Activated CD4-positive, alpha-beta T cell treated with anti-CD3 and anti-CD28 coated beads for 36 hours (primary cell): Measurements from ENCODE around the gene ATP5MC3. TPM values are rescaled to one million over a fixed set of nuclear protein-coding genes. Genes with fewer than 3 reads are reported as not detected.

ENCODE experiments used
- ATAC-seq: fragments of 200-7000 bp; cut with Tn5 transposase; one replicate; pipeline ENCODE4 v1.10.0; 2021; ENCODE audit warnings: mild to moderate bottlenecking, moderate library complexity
- CTCF ChIA-PET: fragments of 350-600 bp; sonication (Branson Sonifier 250); formaldehyde crosslinking; loops from one replicate; lab custom pipeline; 2021; ENCODE audit warnings: antibody characterized with exemption; lab: Charles Lee
- POLR2A ChIA-PET: fragments of 350-600 bp; sonication (Branson Sonifier 250); formaldehyde crosslinking; loops from one replicate; lab custom pipeline; 2021; ENCODE audit warnings: antibody characterized with exemption, inconsistent platforms; lab: Charles Lee
- DNase-seq: peaks from one replicate; pipeline ENCODE4 v3.0.0-alpha.2; 2020
- H3K27ac Mint-ChIP-seq: one replicate; pipeline ENCODE4 v1.8.0; 2021; ENCODE audit warnings: mixed read lengths
- H3K27me3 Mint-ChIP-seq: one replicate; pipeline ENCODE4 v1.8.0; 2021; ENCODE audit warnings: mixed read lengths
- H3K36me3 Mint-ChIP-seq: one replicate; pipeline ENCODE4 v1.8.0; 2021; ENCODE audit warnings: low read depth, mixed read lengths
- H3K4me1 Mint-ChIP-seq: one replicate; pipeline ENCODE4 v1.8.0; 2021; ENCODE audit warnings: mixed read lengths
- H3K4me3 Mint-ChIP-seq: one replicate; pipeline ENCODE4 v1.8.0; 2021; ENCODE audit warnings: mild to moderate bottlenecking, moderate library complexity, mixed read lengths
- H3K9me3 Mint-ChIP-seq: one replicate; pipeline ENCODE4 v1.8.0; 2021; ENCODE audit warnings: low read depth, mixed read lengths
- intact Hi-C, 2 experiments: fragments of 100-400 bp; cut with DNase I in 1 of 2; cut with micrococcal nuclease in 1 of 2; formaldehyde crosslinking; loops; one replicate each; pipeline versions ENCODE4 v1.14.2 to v1.15.1; 2022 to 2024; cut with DNase I, micrococcal nuclease
- total RNA-seq, 2 experiments: library from RNA; stranded (reverse); gene quantifications; one replicate each; pipeline ENCODE4 v1.2.3, GENCODE V29; 2021

Gene ATP5MC3
- total RNA-seq, 2 experiments from 2014 or later = 244 to 386 TPM

GRCh38 chr2:175168564-175168945 is 13.0 kb downstream of the ATP5MC3 start:
- Mint-ChIP-seq H3K9me3 (no peaks in the 10 kb centered on the region), H3K36me3 (peaks cover 11% of the 10 kb centered on the region), H3K27me3 (no peaks in the 10 kb centered on the region), H3K4me3 (peak overlapping the region; percentile 95), H3K4me1 (peaks cover 37% of the 10 kb centered on the region), H3K27ac (peak overlapping the region; percentile 99)
- ChIA-PET CTCF (interaction anchor here (0.6 to 1.0 kb wide), 6 partner anchors 8 to 373 kb away, joined by 3 to 8 read pairs (median 3); no protein-coding TSS in a partner anchor), POLR2A (interaction anchor here (0.7 to 1.2 kb wide), 4 partner anchors 10 to 16 kb away, joined by 3 to 21 read pairs (median 4); no protein-coding TSS in a partner anchor)
- DNase-seq (no peak), ATAC-seq (peak; percentile 32)
- intact Hi-C loops = loop anchor here (1.0 to 5.0 kb wide), 12 partner anchors 13 to 921 kb away; partner anchors contain the start of genes ATP5MC3 (in 2 of the 2), GPR155 (in 2 of the 2), LNPK (in 1 of the 2) and OLA1 (in 1 of the 2)

GRCh38 chr2:175167792-175168563 is 13.5 kb downstream of the ATP5MC3 start, which contains the start of gene ATF2:
TSS of gene ATF2 (minus strand) at chr2:175168203. CDS start at chr2:175136443, 31,760 bp downstream.
- ATAC-seq = peak; percentile 95
- H3K4me1 Mint-ChIP-seq = peaks cover 35% of the 10 kb centered on the region

GRCh38 chr2:175167076-175167791 is 14.3 kb downstream of the ATP5MC3 start:
- Mint-ChIP-seq H3K4me3 (peak overlapping the region; percentile 95), H3K4me1 (peaks cover 37% of the 10 kb centered on the region), H3K36me3 (peaks cover 8% of the 10 kb centered on the region), H3K9me3 (no peaks in the 10 kb centered on the region), H3K27ac (peak overlapping the region; percentile 99), H3K27me3 (no peaks in the 10 kb centered on the region)
- intact Hi-C loops = loop anchor here (5.0 kb wide), 7 partner anchors 390 to 920 kb away; partner anchors contain the start of genes GPR155 (in 1 of the 2), LNPK (in 1 of the 2), OLA1 (in 1 of the 2) and WIPF1 (in 1 of the 2)
- peak; percentile 0 for ATAC-seq
- ChIA-PET CTCF (interaction anchor here (0.6 to 1.9 kb wide), 4 partner anchors 12 to 931 kb away, joined by 3 to 9 read pairs (median 3); no protein-coding TSS in a partner anchor), POLR2A (interaction anchor here (1.0 to 1.2 kb wide), 2 partner anchors 11 to 15 kb away, joined by 3 to 7 read pairs; no protein-coding TSS in a partner anchor)
- DNase-seq = no peak

More at GRCh38 chr2:175167792-175168563, 13.5 kb downstream of the ATP5MC3 start, which contains the start of gene ATF2:
- H3K27me3 Mint-ChIP-seq = no peaks in the 10 kb centered on the region
- no peaks in the 10 kb centered on the region for H3K9me3 Mint-ChIP-seq
- POLR2A ChIA-PET = interaction anchor here (0.7 to 1.2 kb wide), 5 partner anchors 10 to 16 kb away, joined by 3 to 21 read pairs (median 4); no protein-coding TSS in a partner anchor
- peaks cover 9% of the 10 kb centered on the region for H3K36me3 Mint-ChIP-seq
- intact Hi-C loops = loop anchor here (1.0 to 5.0 kb wide), 12 partner anchors 13 to 921 kb away; partner anchors contain the start of genes ATP5MC3 (in 2 of the 2), GPR155 (in 2 of the 2), LNPK (in 1 of the 2) and OLA1 (in 1 of the 2)
- DNase-seq = peak; percentile 98
- CTCF ChIA-PET = interaction anchor here (0.6 to 1.0 kb wide), 6 partner anchors 8 to 373 kb away, joined by 3 to 8 read pairs (median 3); no protein-coding TSS in a partner anchor
- H3K4me3 Mint-ChIP-seq = peak within 1 kb of the TSS; percentile 95
- H3K27ac Mint-ChIP-seq = peak within 1 kb of the TSS; percentile 99

- intact Hi-C loops = loop anchor here (5.0 kb wide), 7 partner anchors 389 to 919 kb away; partner anchors contain the start of genes GPR155 (in 1 of the 2), LNPK (in 1 of the 2), OLA1 (in 1 of the 2) and WIPF1 (in 1 of the 2)
- ATAC-seq = no peak
- no peaks in the 10 kb centered on the region for H3K27me3 Mint-ChIP-seq
- no peak for DNase-seq
- ChIA-PET POLR2A (interaction anchor here (1.1 to 1.2 kb wide), 2 partner anchors 14 to 30 kb away, joined by 3 read pairs; no protein-coding TSS in a partner anchor), CTCF (interaction anchor here (1.3 to 1.9 kb wide), 4 partner anchors 13 to 29 kb away, joined by 3 to 9 read pairs (median 4); no protein-coding TSS in a partner anchor)
- H3K9me3 Mint-ChIP-seq = no peaks in the 10 kb centered on the region
- H3K36me3 Mint-ChIP-seq = peaks cover 13% of the 10 kb centered on the region
- no peak overlapping the region for H3K27ac Mint-ChIP-seq
- peaks cover 44% of the 10 kb centered on the region for H3K4me1 Mint-ChIP-seq
- peak overlapping the region; percentile 95 for H3K4me3 Mint-ChIP-seq
These were observed 15.2 kb downstream of the ATP5MC3 start for GRCh38 chr2:175166216-175166824.

- intact Hi-C loops = no loop called here
- Mint-ChIP-seq H3K36me3 (peaks cover 11% of the 10 kb centered on the region), H3K9me3 (no peaks in the 10 kb centered on the region), H3K27ac (no peak overlapping the region), H3K4me3 (no peak overlapping the region), H3K4me1 (peaks cover 36% of the 10 kb centered on the region), H3K27me3 (no peaks in the 10 kb centered on the region)
- ChIA-PET CTCF (no interaction called here), POLR2A (no interaction called here)
- ATAC-seq (no peak), DNase-seq (no peak)
These were observed 17.3 kb downstream of the ATP5MC3 start for GRCh38 chr2:175164235-175164634.

- CTCF ChIA-PET = no interaction called here
- no peak for ATAC-seq
- peaks cover 36% of the 10 kb centered on the region for H3K4me1 Mint-ChIP-seq
- intact Hi-C loops = no loop called here
- H3K9me3 Mint-ChIP-seq = no peaks in the 10 kb centered on the region
- POLR2A ChIA-PET = no interaction called here
- no peak overlapping the region for H3K4me3 Mint-ChIP-seq
- no peak overlapping the region for H3K27ac Mint-ChIP-seq
- DNase-seq = no peak
- H3K27me3 Mint-ChIP-seq = no peaks in the 10 kb centered on the region
- H3K36me3 Mint-ChIP-seq = peaks cover 22% of the 10 kb centered on the region
These were observed 22.6 kb downstream of the ATP5MC3 start for GRCh38 chr2:175158894-175159293.

- intact Hi-C loops = no loop called here
- ChIA-PET POLR2A (interaction anchor here (1.2 kb wide), 1 partner anchor 12 kb away, joined by 3 read pairs; no protein-coding TSS in a partner anchor), CTCF (interaction anchor here (0.6 kb wide), 1 partner anchor 12 kb away, joined by 4 read pairs; no protein-coding TSS in a partner anchor)
- Mint-ChIP-seq H3K36me3 (peaks cover 13% of the 10 kb centered on the region), H3K9me3 (no peaks in the 10 kb centered on the region), H3K4me3 (no peak overlapping the region), H3K27ac (no peak overlapping the region), H3K27me3 (no peaks in the 10 kb centered on the region), H3K4me1 (peaks cover 43% of the 10 kb centered on the region)
- DNase-seq (no peak), ATAC-seq (no peak)
These were observed 25.0 kb downstream of the ATP5MC3 start for GRCh38 chr2:175156534-175156933.

- Mint-ChIP-seq H3K27ac (peak overlapping the region; percentile 62), H3K4me3 (no peak overlapping the region), H3K4me1 (peaks cover 40% of the 10 kb centered on the region), H3K36me3 (peaks cover 13% of the 10 kb centered on the region), H3K9me3 (no peaks in the 10 kb centered on the region), H3K27me3 (no peaks in the 10 kb centered on the region)
- ChIA-PET POLR2A (no interaction called here), CTCF (no interaction called here)
- peak; percentile 82 for ATAC-seq
- intact Hi-C loops = loop anchor here (1.0 to 2.0 kb wide), 2 partner anchors 14 kb away; partner anchors contain the start of gene ATF2 (in 2 of the 2)
- no peak for DNase-seq
These were observed 26.8 kb downstream of the ATP5MC3 start for GRCh38 chr2:175154661-175155082.

- ATAC-seq = peak; percentile 57
- DNase-seq = no peak
- ChIA-PET CTCF (interaction anchor here (0.6 to 1.3 kb wide), 3 partner anchors 10 to 26 kb away, joined by 3 read pairs; no protein-coding TSS in a partner anchor), POLR2A (interaction anchor here (0.6 to 0.9 kb wide), 3 partner anchors 10 to 16 kb away, joined by 3 read pairs; partner anchors contain the start of gene ATF2)
- H3K4me3 Mint-ChIP-seq = no peak overlapping the region
- intact Hi-C loops = no loop called here
- H3K27ac Mint-ChIP-seq = peak overlapping the region; percentile 25
- peaks cover 24% of the 10 kb centered on the region for H3K36me3 Mint-ChIP-seq
- no peaks in the 10 kb centered on the region for H3K27me3 Mint-ChIP-seq
- H3K9me3 Mint-ChIP-seq = no peaks in the 10 kb centered on the region
- H3K4me1 Mint-ChIP-seq = peaks cover 56% of the 10 kb centered on the region
These were observed 29.3 kb downstream of the ATP5MC3 start for GRCh38 chr2:175152242-175152641.

GRCh38 chr2:175151791-175152190 is 29.7 kb downstream of the ATP5MC3 start:
- DNase-seq = no peak
- CTCF ChIA-PET = interaction anchor here (0.8 to 1.3 kb wide), 2 partner anchors 11 to 27 kb away, joined by 3 read pairs; no protein-coding TSS in a partner anchor
- no peak for ATAC-seq
- peak overlapping the region; percentile 25 for H3K27ac Mint-ChIP-seq
- no peaks in the 10 kb centered on the region for H3K9me3 Mint-ChIP-seq
- peaks cover 20% of the 10 kb centered on the region for H3K36me3 Mint-ChIP-seq
- no peaks in the 10 kb centered on the region for H3K27me3 Mint-ChIP-seq
- intact Hi-C loops = no loop called here
- POLR2A ChIA-PET = interaction anchor here (0.6 kb wide), 1 partner anchor 9 kb away, joined by 3 read pairs; no protein-coding TSS in a partner anchor
- H3K4me1 Mint-ChIP-seq = peaks cover 52% of the 10 kb centered on the region
- H3K4me3 Mint-ChIP-seq = no peak overlapping the region
